T-helper 1 cell (primary cell): Measurements from ENCODE around the gene CSNK1G1.

Experiments
- DNase-seq, 5 donors: peaks; one replicate each; pipeline ENCODE4 v3.0.0-alpha.2; 2012 to 2020

The CSNK1G1 gene

GRCh38 chr15:64152507-64153387 lies 203.2 kb downstream of the CSNK1G1 start:
- DNase-seq = no peak

GRCh38 chr15:64151727-64152506 lies 204.1 kb downstream of the CSNK1G1 start, which contains the start of gene SNX22:
TSS of gene SNX22 (plus strand) at chr15:64151731. CDS start at chr15:64151776, 45 bp downstream.
- peak in 2 of 5 donors; percentile 30 to 31 for DNase-seq

GRCh38 chr15:64149893-64150578 lies 205.9 kb downstream of the CSNK1G1 start:
- no peak for DNase-seq

- peak in 1 of 5 donors; percentile 45 for DNase-seq
These were observed 206.5 kb downstream of the CSNK1G1 start for GRCh38 chr15:64149424-64149823.

- no peak for DNase-seq
These were observed 207.4 kb downstream of the CSNK1G1 start for GRCh38 chr15:64148581-64148980.

GRCh38 chr15:64148168-64148567 lies 207.8 kb downstream of the CSNK1G1 start:
- DNase-seq = no peak

- no peak for DNase-seq
These were observed 208.9 kb downstream of the CSNK1G1 start for GRCh38 chr15:64146885-64147681.

- no peak for DNase-seq
These were observed 209.5 kb downstream of the CSNK1G1 start for GRCh38 chr15:64146520-64146884.

- DNase-seq = no peak
These were observed 209.9 kb downstream of the CSNK1G1 start for GRCh38 chr15:64146041-64146440.

GRCh38 chr15:64144565-64145281 lies 211.2 kb downstream of the CSNK1G1 start:
- no peak for DNase-seq

- DNase-seq = no peak
These were observed 211.8 kb downstream of the CSNK1G1 start for GRCh38 chr15:64144192-64144564.

- no peak for DNase-seq
These were observed 212.7 kb downstream of the CSNK1G1 start for GRCh38 chr15:64143276-64143675.

GRCh38 chr15:64141798-64142512 lies 214.0 kb downstream of the CSNK1G1 start:
- no peak for DNase-seq

- no peak for DNase-seq
These were observed 217.5 kb downstream of the CSNK1G1 start for GRCh38 chr15:64138331-64138941.

GRCh38 chr15:64137226-64137833 lies 218.6 kb downstream of the CSNK1G1 start:
- no peak for DNase-seq

- no peak for DNase-seq
These were observed 219.6 kb downstream of the CSNK1G1 start for GRCh38 chr15:64136347-64136746.

- DNase-seq = no peak
These were observed 221.6 kb downstream of the CSNK1G1 start for GRCh38 chr15:64134345-64134829.

- DNase-seq = no peak
These were observed 222.2 kb downstream of the CSNK1G1 start for GRCh38 chr15:64133623-64134344.

- no peak for DNase-seq
These were observed 223.8 kb downstream of the CSNK1G1 start for GRCh38 chr15:64132217-64132616.
